ENCODE results near the gene GALNT11. TPM values are rescaled to one million over a fixed set of nuclear protein-coding genes. Genes with fewer than 3 reads are reported as not detected.

GALNT11 gene
- total RNA-seq, 1 donor from 2014 or later = 23.0 TPM

- H3K36me3 ChIP-seq (ENCODE audit: insufficient read depth, low read length) = peaks cover 56% of the 10 kb centered on the region
- Mint-ChIP-seq H3K27me3 (ENCODE audit: low read depth, unreplicated experiment) (no peaks in the 10 kb centered on the region), H3K4me3 (ENCODE audit: unreplicated experiment) (no peak overlapping the region)
These were observed 97.1 kb downstream of the GALNT11 start for GRCh38 chr7:152122540-152122939.

GRCh38 chr7:152126741-152127140, 101.3 kb downstream of the GALNT11 start:
- FAIRE-seq = no peak
- Mint-ChIP-seq H3K4me3 (ENCODE audit: unreplicated experiment) (no peak overlapping the region), H3K36me3 (ENCODE audit: low read depth, unreplicated experiment) (peaks cover 50% of the 10 kb centered on the region), H3K4me1 (ENCODE audit: low read depth, unreplicated experiment) (peaks cover 1% of the 10 kb centered on the region), H3K27ac (ENCODE audit: unreplicated experiment) (peak overlapping the region; percentile 20), H3K9me3 (ENCODE audit: unreplicated experiment) (peaks cover 19% of the 10 kb centered on the region), H3K27me3 (ENCODE audit: low read depth, unreplicated experiment) (no peaks in the 10 kb centered on the region)
- peaks cover 11% of the 10 kb centered on the region for H3K9me3 ChIP-seq (ENCODE audit: insufficient read depth, low read depth, low read length)
- H3K4me3 ChIP-seq (ENCODE audit: insufficient read depth, low read depth, low read length) = no peak overlapping the region
- no peaks in the 10 kb centered on the region for H3K79me2 ChIP-seq (ENCODE audit: insufficient read depth, low read length)
- DNase-seq (ENCODE audit: low read depth) = no peak
- no peak overlapping the region for H3K9ac ChIP-seq (ENCODE audit: low read length)
- TF ChIP-seq EZH2 (IDR thresholded peaks at IDR 0.05; ENCODE audit: insufficient read depth, low read length) = no peak
- no peak for TF ChIP-seq CTCF (IDR thresholded peaks at IDR 0.05; ENCODE audit: insufficient read depth, low read depth, low read length)
- peaks cover 6% of the 10 kb centered on the region for H4K20me1 ChIP-seq (ENCODE audit: insufficient read depth, low read length)
- H3K4me2 ChIP-seq (ENCODE audit: low read length) = no peak overlapping the region
- H3K4me1 ChIP-seq (ENCODE audit: insufficient read depth, low read length) = no peaks in the 10 kb centered on the region
- peaks cover 30% of the 10 kb centered on the region for H3K36me3 ChIP-seq (ENCODE audit: insufficient read depth, low read length)
- no peak overlapping the region for H2AFZ ChIP-seq (ENCODE audit: low read depth, low read length)
- no peak overlapping the region for H3K27ac ChIP-seq (ENCODE audit: low read depth, low read length)
- H3K27me3 ChIP-seq (ENCODE audit: insufficient read depth, low read length) = no peaks in the 10 kb centered on the region

More at GRCh38 chr7:152122540-152122939, 97.1 kb downstream of the GALNT11 start:
- Histone ChIP-seq H3K27ac (ENCODE audit: low read depth, low read length) (no peak overlapping the region), H3K27me3 (ENCODE audit: insufficient read depth, low read length) (no peaks in the 10 kb centered on the region), H3K4me3 (ENCODE audit: insufficient read depth, low read depth, low read length) (no peak overlapping the region), H3K79me2 (ENCODE audit: insufficient read depth, low read length) (no peaks in the 10 kb centered on the region), H2AFZ (ENCODE audit: low read depth, low read length) (no peak overlapping the region), H4K20me1 (ENCODE audit: insufficient read depth, low read length) (peaks cover 6% of the 10 kb centered on the region), H3K4me2 (ENCODE audit: low read length) (no peak overlapping the region), H3K4me1 (ENCODE audit: insufficient read depth, low read length) (no peaks in the 10 kb centered on the region), H3K9ac (ENCODE audit: low read length) (no peak overlapping the region), H3K9me3 (ENCODE audit: insufficient read depth, low read depth, low read length) (peaks cover 5% of the 10 kb centered on the region)
- no peak for TF ChIP-seq EZH2 (IDR thresholded peaks at IDR 0.05; ENCODE audit: insufficient read depth, low read length)
- no peak for TF ChIP-seq CTCF (IDR thresholded peaks at IDR 0.05; ENCODE audit: insufficient read depth, low read depth, low read length)
- no peak for DNase-seq (ENCODE audit: low read depth)
- no peak overlapping the region for H3K27ac Mint-ChIP-seq (ENCODE audit: unreplicated experiment)
- peaks cover 60% of the 10 kb centered on the region for H3K36me3 Mint-ChIP-seq (ENCODE audit: low read depth, unreplicated experiment)
- no peak for FAIRE-seq
- H3K9me3 Mint-ChIP-seq (ENCODE audit: unreplicated experiment) = peaks cover 19% of the 10 kb centered on the region
- H3K4me1 Mint-ChIP-seq (ENCODE audit: low read depth, unreplicated experiment) = peaks cover 1% of the 10 kb centered on the region

- H3K4me3 ChIP-seq (ENCODE audit: insufficient read depth, low read depth, low read length) = no peak overlapping the region
- DNase-seq (ENCODE audit: low read depth) (no peak), FAIRE-seq (no peak)
- Mint-ChIP-seq H3K36me3 (ENCODE audit: low read depth, unreplicated experiment) (peaks cover 51% of the 10 kb centered on the region), H3K9me3 (ENCODE audit: unreplicated experiment) (peaks cover 19% of the 10 kb centered on the region), H3K4me1 (ENCODE audit: low read depth, unreplicated experiment) (peaks cover 1% of the 10 kb centered on the region), H3K27me3 (ENCODE audit: low read depth, unreplicated experiment) (no peaks in the 10 kb centered on the region), H3K27ac (ENCODE audit: unreplicated experiment) (peak overlapping the region; percentile 56), H3K4me3 (ENCODE audit: unreplicated experiment) (peak overlapping the region; percentile 10)
- H3K79me2 ChIP-seq (ENCODE audit: insufficient read depth, low read length) = no peaks in the 10 kb centered on the region
- peaks cover 31% of the 10 kb centered on the region for H3K36me3 ChIP-seq (ENCODE audit: insufficient read depth, low read length)
- no peaks in the 10 kb centered on the region for H3K4me1 ChIP-seq (ENCODE audit: insufficient read depth, low read length)
- H3K9ac ChIP-seq (ENCODE audit: low read length) = no peak overlapping the region
- H3K27me3 ChIP-seq (ENCODE audit: insufficient read depth, low read length) = no peaks in the 10 kb centered on the region
- no peak overlapping the region for H2AFZ ChIP-seq (ENCODE audit: low read depth, low read length)
- TF ChIP-seq EZH2 (IDR thresholded peaks at IDR 0.05; ENCODE audit: insufficient read depth, low read length) (no peak), CTCF (IDR thresholded peaks at IDR 0.05; ENCODE audit: insufficient read depth, low read depth, low read length) (no peak)
- H3K9me3 ChIP-seq (ENCODE audit: insufficient read depth, low read depth, low read length) = peaks cover 11% of the 10 kb centered on the region
- H3K4me2 ChIP-seq (ENCODE audit: low read length) = no peak overlapping the region
- no peak overlapping the region for H3K27ac ChIP-seq (ENCODE audit: low read depth, low read length)
- peaks cover 6% of the 10 kb centered on the region for H4K20me1 ChIP-seq (ENCODE audit: insufficient read depth, low read length)
These were observed 101.8 kb downstream of the GALNT11 start for GRCh38 chr7:152127229-152127628.

Data from astrocyte (in vitro differentiated cells and primary cell).